Cerebellar nuclear complex (tissue), 1 donor: ENCODE measurements around the gene EIF3M.
"Not testable (repeated sequence)": the region's sequence is repeated elsewhere in the genome, so short reads cannot be mapped to it uniquely, and the experiment has no call there.

ENCODE experiments used
- DNase-seq, 2 experiments: peaks; one replicate each; lab custom pipeline; 2025; lab: John Stamatoyannopoulos, UW

The EIF3M gene

GRCh38 chr11:32597921-32598320 lies 14.3 kb downstream of the EIF3M start:
- DNase-seq = no peak

- no peak for DNase-seq
These were observed 19.2 kb downstream of the EIF3M start for GRCh38 chr11:32602657-32603415.

- DNase-seq = no peak
These were observed 22.6 kb downstream of the EIF3M start for GRCh38 chr11:32606220-32606619.

GRCh38 chr11:32608826-32609225 lies 25.2 kb downstream of the EIF3M start:
- DNase-seq = not testable (repeated sequence)

- DNase-seq = no peak
These were observed 27.2 kb downstream of the EIF3M start for GRCh38 chr11:32610797-32611352.

- DNase-seq = no peak
These were observed 30.0 kb downstream of the EIF3M start for GRCh38 chr11:32613500-32614151.

GRCh38 chr11:32615422-32615821 lies 31.8 kb downstream of the EIF3M start:
- no peak for DNase-seq

- no peak for DNase-seq
These were observed 33.3 kb downstream of the EIF3M start for GRCh38 chr11:32616903-32617302.

GRCh38 chr11:32630844-32631243 lies 47.2 kb downstream of the EIF3M start:
- no peak for DNase-seq

- DNase-seq = no peak
These were observed 52.2 kb downstream of the EIF3M start for GRCh38 chr11:32635819-32636218.

GRCh38 chr11:32641361-32641760 lies 57.7 kb downstream of the EIF3M start:
- no peak for DNase-seq

- no peak for DNase-seq
These were observed 59.9 kb downstream of the EIF3M start for GRCh38 chr11:32643526-32643925.
